ENCODE measurements around the gene PDX1.
A peak's percentile ranks its signal among the peaks of the same experiment; 100 is the strongest.
"Not testable (repeated sequence)": the region's sequence is repeated elsewhere in the genome, so short reads cannot be mapped to it uniquely, and the experiment has no call there.

PDX1 gene

GRCh38 chr13:27961227-27962085 lies 41.7 kb downstream of the PDX1 start:
- no peak for TF ChIP-seq CTCF (conservative IDR thresholded peaks at IDR 0.05)
- peak overlapping the region; percentile 47; the same call in 1 of the 2 replicates for H3K27ac ChIP-seq

- H3K27ac ChIP-seq, result no peak overlapping the region
- TF ChIP-seq CTCF (conservative IDR thresholded peaks at IDR 0.05), result no peak
These were observed 42.5 kb downstream of the PDX1 start for GRCh38 chr13:27962128-27962841.

GRCh38 chr13:27962982-27963381 lies 43.2 kb downstream of the PDX1 start:
- no peak overlapping the region for H3K27ac ChIP-seq
- TF ChIP-seq CTCF (conservative IDR thresholded peaks at IDR 0.05), result no peak

GRCh38 chr13:27963491-27963890 lies 43.7 kb downstream of the PDX1 start:
- H3K27ac ChIP-seq, result no peak overlapping the region
- no peak for TF ChIP-seq CTCF (conservative IDR thresholded peaks at IDR 0.05)

GRCh38 chr13:27964206-27964605 lies 44.4 kb downstream of the PDX1 start:
- H3K27ac ChIP-seq, result not testable (repeated sequence)

GRCh38 chr13:27964741-27965323 lies 45.0 kb downstream of the PDX1 start:
- TF ChIP-seq CTCF (conservative IDR thresholded peaks at IDR 0.05), result no peak
- H3K27ac ChIP-seq, result peak overlapping the region; percentile 89

GRCh38 chr13:27965343-27965739 lies 45.5 kb downstream of the PDX1 start:
- TF ChIP-seq CTCF (conservative IDR thresholded peaks at IDR 0.05), result no peak

More at GRCh38 chr13:27965343-27965739, 45.5 kb downstream of the PDX1 start:
- H3K27ac ChIP-seq, result peak overlapping the region; percentile 89
